ENCODE data around the gene SOX13.

DNA sequence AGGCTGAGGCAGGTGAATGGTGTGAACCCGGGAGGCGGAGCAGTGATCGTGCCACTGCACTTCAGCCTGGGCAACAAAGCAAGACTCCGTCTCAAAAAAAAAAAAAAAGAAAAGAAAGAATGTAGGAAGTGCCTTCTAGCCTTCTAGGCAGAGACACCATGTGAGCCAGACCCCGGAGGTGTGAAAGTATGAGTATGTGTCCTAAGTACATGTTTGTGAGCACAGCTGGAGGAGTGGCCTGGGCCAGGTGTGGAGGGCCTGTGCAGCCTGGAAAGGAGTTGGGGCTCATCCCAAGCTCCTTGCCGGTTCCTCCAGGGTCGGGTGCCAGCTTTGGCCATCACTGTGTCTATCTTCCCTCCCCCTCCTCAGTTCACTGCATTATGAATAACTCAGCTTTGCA is 13.0 kb downstream of the SOX13 start:
- TF ChIP-seq, protein P1, sequence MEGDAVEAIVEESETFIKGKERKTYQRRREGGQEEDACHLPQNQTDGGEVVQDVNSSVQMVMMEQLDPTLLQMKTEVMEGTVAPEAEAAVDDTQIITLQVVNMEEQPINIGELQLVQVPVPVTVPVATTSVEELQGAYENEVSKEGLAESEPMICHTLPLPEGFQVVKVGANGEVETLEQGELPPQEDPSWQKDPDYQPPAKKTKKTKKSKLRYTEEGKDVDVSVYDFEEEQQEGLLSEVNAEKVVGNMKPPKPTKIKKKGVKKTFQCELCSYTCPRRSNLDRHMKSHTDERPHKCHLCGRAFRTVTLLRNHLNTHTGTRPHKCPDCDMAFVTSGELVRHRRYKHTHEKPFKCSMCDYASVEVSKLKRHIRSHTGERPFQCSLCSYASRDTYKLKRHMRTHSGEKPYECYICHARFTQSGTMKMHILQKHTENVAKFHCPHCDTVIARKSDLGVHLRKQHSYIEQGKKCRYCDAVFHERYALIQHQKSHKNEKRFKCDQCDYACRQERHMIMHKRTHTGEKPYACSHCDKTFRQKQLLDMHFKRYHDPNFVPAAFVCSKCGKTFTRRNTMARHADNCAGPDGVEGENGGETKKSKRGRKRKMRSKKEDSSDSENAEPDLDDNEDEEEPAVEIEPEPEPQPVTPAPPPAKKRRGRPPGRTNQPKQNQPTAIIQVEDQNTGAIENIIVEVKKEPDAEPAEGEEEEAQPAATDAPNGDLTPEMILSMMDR (IDR thresholded peaks at IDR 0.05) = no peak
- TF ChIP-seq POLR2A (IDR thresholded peaks at IDR 0.05) = no peak
